NT2/D1 (cell line): ENCODE results near the gene ZNF593.

Experiments used
- YY1 ChIP-seq: IDR thresholded peaks from 2 replicates; pipeline ENCODE4 v1.6.1; 2011; ENCODE audit not compliant: insufficient read length, insufficient read depth
- ZNF274 ChIP-seq: IDR thresholded peaks from 2 replicates; pipeline ENCODE4 v1.6.1; 2011; ENCODE audit warnings: mild to moderate bottlenecking, low read depth, low read length

DNA sequence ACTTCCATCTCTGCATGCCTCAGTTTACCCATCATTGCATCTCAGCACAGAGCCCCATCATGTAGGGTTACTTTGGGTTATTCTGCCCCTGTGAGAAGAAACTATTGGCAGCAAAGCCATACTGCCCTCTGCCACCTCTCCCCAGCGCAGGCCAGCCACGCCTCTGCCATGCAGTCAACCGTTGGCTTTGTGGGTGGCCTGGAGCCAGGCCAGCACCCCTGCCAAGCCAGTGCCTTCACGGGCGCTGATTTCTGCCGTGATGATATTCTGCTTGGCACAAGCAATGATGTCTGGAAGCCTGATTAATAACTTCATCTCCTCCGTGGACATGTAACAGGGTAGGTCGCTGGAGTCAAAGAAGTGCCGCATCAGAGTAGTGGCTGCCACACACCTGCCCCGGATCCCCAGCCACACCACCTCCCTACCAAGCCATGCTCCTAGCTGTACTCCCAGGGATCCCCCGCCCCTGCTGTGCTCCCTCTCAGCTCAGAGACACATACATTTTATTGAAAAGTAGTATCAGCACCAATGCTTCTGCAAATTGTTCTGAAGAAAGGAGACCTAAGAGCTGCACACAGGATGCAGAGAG, 49.3 kb downstream of the ZNF593 start:
- TF ChIP-seq ZNF274 (no peak), YY1 (no peak)
